OCI-LY7 (cell line): Measurements from ENCODE around the gene MAIP1. TPM values are rescaled to one million over a fixed set of nuclear protein-coding genes. Genes with fewer than 3 reads are reported as not detected.

Source experiments
- BruUV-seq: library from RNA; stranded (reverse); fragments of 400-500 nt; replicated peaks from 2 replicates; lab custom pipeline; 2021; lab: Mats Ljungman, UMichigan
- CTCF ChIA-PET: fragments of 300-600 bp; sonication (Branson Sonifier 250); formaldehyde crosslinking; loops from one replicate; lab custom pipeline; 2022; ENCODE audit warnings: antibody characterized with exemption; ENCODE audit not compliant: unreplicated experiment; lab: Charles Lee
- POLR2A ChIA-PET: fragments of 300-600 bp; sonication (Branson Sonifier 250); formaldehyde crosslinking; loops from one replicate; lab custom pipeline; 2022; ENCODE audit warnings: antibody characterized with exemption; lab: Charles Lee
- DNase-seq: peaks from one replicate; pipeline ENCODE4 v3.0.0-alpha.2; 2015; ENCODE audit warnings: low spot score
- H2AFZ ChIP-seq: fragments of 200-600 bp; sonication (generic), shearing (Covaris generic); 2 replicates; pipeline ENCODE4 v1.6.1; 2014; ENCODE audit warnings: mild to moderate bottlenecking, antibody characterized with exemption, low read length, moderate library complexity
- H3K27ac ChIP-seq: fragments of 200-600 bp; sonication (generic); 2 replicates; pipeline ENCODE4 v1.5.1; 2014; ENCODE audit warnings: mixed run types, low read depth, mild to moderate bottlenecking, moderate library complexity, low read length, inconsistent platforms; ENCODE audit not compliant: poor library complexity, severe bottlenecking
- H3K36me3 ChIP-seq: fragments of 200-600 bp; sonication (generic); 2 replicates; pipeline ENCODE4 v1.6.1; 2014; ENCODE audit warnings: mild to moderate bottlenecking, antibody characterized with exemption, low read length, moderate library complexity, mixed read lengths; ENCODE audit not compliant: insufficient read depth
- H3K4me1 ChIP-seq: fragments of 200-600 bp; sonication (generic); 2 replicates; pipeline ENCODE4 v1.5.1; 2014; ENCODE audit warnings: mild to moderate bottlenecking, low read length; ENCODE audit not compliant: insufficient read depth, poor library complexity, severe bottlenecking
- H3K4me2 ChIP-seq: fragments of 200-600 bp; sonication (generic); 2 replicates; pipeline ENCODE4 v1.6.1; 2014; ENCODE audit warnings: mild to moderate bottlenecking, low read length
- H3K4me3 ChIP-seq: fragments of 200-600 bp; sonication (generic); 2 replicates; pipeline ENCODE4 v1.5.1; 2014; ENCODE audit warnings: mild to moderate bottlenecking, low read depth, low read length; ENCODE audit not compliant: poor library complexity, severe bottlenecking
- H3K79me2 ChIP-seq: fragments of 200-600 bp; sonication (generic); 2 replicates; pipeline ENCODE4 v1.6.1; 2016; ENCODE audit warnings: low read depth, mild to moderate bottlenecking, low read length, moderate library complexity, mixed read lengths; ENCODE audit not compliant: insufficient read depth
- H3K9me2 ChIP-seq: fragments of 200-600 bp; sonication (generic); 2 replicates; pipeline ENCODE4 v1.6.1; 2016; ENCODE audit warnings: mild to moderate bottlenecking, low read length, mixed read lengths; ENCODE audit not compliant: insufficient read depth
- H3K9me3 ChIP-seq: fragments of 200-600 bp; sonication (generic); 2 replicates; pipeline ENCODE4 v1.6.1; 2014; ENCODE audit warnings: mild to moderate bottlenecking, mixed run types, low read length, mixed read lengths
- H4K20me1 ChIP-seq: fragments of 200-600 bp; sonication (generic); 2 replicates; pipeline ENCODE4 v1.6.1; 2014; ENCODE audit warnings: mild to moderate bottlenecking, antibody characterized with exemption, low read length, moderate library complexity, mixed read lengths; ENCODE audit not compliant: insufficient read depth
- CTCF ChIP-seq: fragments of 200-600 bp; sonication (generic); conservative IDR thresholded peaks from 2 replicates; pipeline ENCODE4 v1.5.1; 2014; ENCODE audit warnings: mild to moderate bottlenecking, antibody characterized with exemption, low read length, moderate library complexity, mixed read lengths
- EZH2phosphoT487 ChIP-seq: fragments of 200-600 bp; sonication (generic); IDR thresholded peaks from 2 replicates; pipeline ENCODE4 v1.6.1; 2018; ENCODE audit warnings: low read depth, borderline replicate concordance, mild to moderate bottlenecking, mixed run types, antibody characterized with exemption, low read length, moderate library complexity, mixed read lengths
- intact Hi-C: fragments of 100-400 bp; cut with micrococcal nuclease; formaldehyde crosslinking; loops from one replicate; pipeline ENCODE4 v1.10.0; 2022; ENCODE audit not compliant: unreplicated experiment
- total RNA-seq, 2 experiments: library from RNA; depleted of rRNA in 1 of 2; stranded (reverse); fragments of >200 nt in 1 of 2; shearing (Covaris generic) in 1 of 2; gene quantifications; 2 replicates each; pipeline ENCODE4 v1.2.3, GENCODE V29; 2014 to 2022

The MAIP1 gene
- total RNA-seq, 2 experiments from 2014 or later = 25.3 to 29.8 TPM

- H3K9me2 ChIP-seq = no peaks in the 10 kb centered on the region
- ChIA-PET POLR2A (interaction anchor here (0.6 to 1.0 kb wide), 3 partner anchors 13 to 85 kb away, joined by 4 to 7 read pairs (median 4); no protein-coding TSS in a partner anchor), CTCF (no interaction called here)
- peaks cover 95% of the 10 kb centered on the region for H3K36me3 ChIP-seq
- peaks cover 46% of the 10 kb centered on the region for H3K79me2 ChIP-seq
- no peak overlapping the region for H2AFZ ChIP-seq
- intact Hi-C loops = no loop called here
- H4K20me1 ChIP-seq = no peaks in the 10 kb centered on the region; the same call in 1 of the 2 replicates
- H3K4me1 ChIP-seq = no peaks in the 10 kb centered on the region
- no peak overlapping the region for H3K4me2 ChIP-seq
- no peaks in the 10 kb centered on the region for H3K9me3 ChIP-seq
- TF ChIP-seq CTCF = no peak
- no peak for TF ChIP-seq EZH2phosphoT487
- no peak overlapping the region for H3K27ac ChIP-seq
- no peak for DNase-seq
- no TSS peak for BruUV-seq
- no peak overlapping the region for H3K4me3 ChIP-seq
Observed at GRCh38 chr2:199929262-199929661, 26.1 kb upstream of the MAIP1 start.

- H3K79me2 ChIP-seq = peaks cover 15% of the 10 kb centered on the region; the same call in 1 of the 2 replicates
- H3K9me2 ChIP-seq = no peaks in the 10 kb centered on the region
- CTCF ChIA-PET = no interaction called here
- POLR2A ChIA-PET = interaction anchor here (1.4 kb wide), 1 partner anchor 9 kb away, joined by 4 read pairs; no protein-coding TSS in a partner anchor
- H3K4me3 ChIP-seq = no peak overlapping the region
- peaks cover 92% of the 10 kb centered on the region for H3K36me3 ChIP-seq
- no peak overlapping the region for H2AFZ ChIP-seq
- H3K4me2 ChIP-seq = no peak overlapping the region
- no peak overlapping the region for H3K27ac ChIP-seq
- no peak for TF ChIP-seq EZH2phosphoT487
- TF ChIP-seq CTCF = no peak
- intact Hi-C loops = no loop called here
- no peaks in the 10 kb centered on the region for H3K4me1 ChIP-seq
- BruUV-seq = no TSS peak
- H4K20me1 ChIP-seq = no peaks in the 10 kb centered on the region; the same call in 1 of the 2 replicates
- H3K9me3 ChIP-seq = no peaks in the 10 kb centered on the region
- no peak for DNase-seq
Observed at GRCh38 chr2:199932312-199932855, 23.0 kb upstream of the MAIP1 start.

- Histone ChIP-seq H4K20me1 (peaks cover 2% of the 10 kb centered on the region), H3K4me2 (no peak overlapping the region), H3K79me2 (peaks cover 4% of the 10 kb centered on the region; the same call in 1 of the 2 replicates), H2AFZ (no peak overlapping the region), H3K36me3 (peaks cover 92% of the 10 kb centered on the region), H3K9me3 (no peaks in the 10 kb centered on the region), H3K9me2 (no peaks in the 10 kb centered on the region), H3K4me1 (no peaks in the 10 kb centered on the region), H3K27ac (no peak overlapping the region), H3K4me3 (no peak overlapping the region)
- no peak for DNase-seq
- no TSS peak for BruUV-seq
- CTCF ChIA-PET = no interaction called here
- POLR2A ChIA-PET = interaction anchor here (1.0 to 1.4 kb wide), 2 partner anchors 10 to 17 kb away, joined by 3 to 4 read pairs; no protein-coding TSS in a partner anchor
- intact Hi-C loops = no loop called here
- TF ChIP-seq CTCF (no peak), EZH2phosphoT487 (no peak)
Observed at GRCh38 chr2:199933466-199933865, 21.9 kb upstream of the MAIP1 start.
